ELR (cell line): ENCODE data around the gene VPS37B.

Experiments
- DNase-seq: peaks from one replicate; pipeline ENCODE4 v3.0.0-alpha.2; 2015; ENCODE audit warnings: low read depth

The VPS37B gene

GRCh38 chr12:122895704-122896636 lies at the start of gene VPS37B:
TSS of gene VPS37B (minus strand) at chr12:122896124. CDS start at chr12:122896062, 62 bp downstream.
- peak; percentile 88 for DNase-seq

DNA sequence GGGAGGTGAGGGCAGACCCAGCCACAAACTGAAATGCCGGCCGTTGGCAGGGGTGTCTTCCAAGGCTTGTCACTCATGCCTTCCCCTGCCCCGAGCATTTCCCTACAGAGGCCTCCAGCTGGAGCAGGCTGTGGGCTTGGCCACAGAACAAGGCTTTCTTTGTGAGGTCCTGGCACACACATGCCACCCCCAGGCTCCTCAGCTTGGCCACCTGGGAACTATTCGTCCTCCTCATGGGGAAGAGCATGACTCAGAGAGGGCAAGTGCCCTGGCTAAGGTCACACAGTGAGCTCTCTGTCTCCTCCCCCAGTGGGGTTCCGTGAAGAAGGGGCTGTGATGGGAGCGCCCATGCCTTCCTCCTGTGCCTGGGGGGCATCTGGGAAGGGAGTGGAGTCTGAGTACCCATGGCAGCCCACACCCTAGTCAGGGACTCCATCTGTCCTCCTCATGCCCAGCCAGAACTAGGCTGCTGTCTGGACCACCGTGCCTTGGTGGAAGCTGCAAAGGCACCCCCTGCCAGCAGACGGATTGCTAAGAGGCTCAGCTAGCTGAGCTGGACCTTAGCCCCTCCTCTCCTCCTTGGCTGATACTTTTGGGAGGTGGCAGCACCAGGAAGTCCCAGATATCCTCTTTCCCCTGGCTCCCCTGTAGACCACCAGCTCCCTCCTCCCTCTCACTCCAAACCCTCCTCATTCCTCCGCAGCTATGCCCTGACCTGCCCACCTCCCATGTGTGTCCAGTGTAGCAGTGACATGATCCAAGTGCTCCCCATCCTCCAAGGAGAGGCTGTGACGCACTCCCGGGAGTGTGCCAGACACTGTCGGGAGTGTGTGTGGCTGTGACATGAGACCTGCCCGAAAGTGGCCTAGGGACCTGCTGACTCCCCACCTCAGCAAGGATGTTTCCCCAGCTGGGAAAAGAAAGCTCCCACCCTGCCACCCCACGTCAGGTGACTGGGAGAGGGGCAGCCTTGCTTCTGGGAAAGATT lies 49.0 kb upstream of the VPS37B start:
- peak; percentile 78 for DNase-seq

DNA sequence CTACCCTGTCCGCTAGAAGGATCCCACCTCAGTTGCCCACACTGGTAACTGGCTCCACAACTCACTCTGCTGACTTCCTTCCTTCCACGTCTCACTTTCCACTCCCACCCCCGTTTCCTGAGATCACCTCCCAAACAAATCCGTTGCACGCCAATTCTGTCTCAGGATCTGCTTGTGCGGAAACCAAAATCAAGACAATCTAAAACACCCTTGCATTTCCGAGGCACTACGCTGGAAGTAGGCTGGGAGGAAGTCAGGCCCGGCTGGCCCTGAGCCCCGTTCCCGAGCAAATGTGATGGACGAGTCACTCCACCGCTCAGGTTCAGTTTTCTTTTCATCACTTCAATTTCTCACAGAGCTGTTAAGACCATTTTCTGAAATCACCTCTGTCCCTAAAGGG lies 47.3 kb upstream of the VPS37B start:
- DNase-seq = peak; percentile 50

DNA sequence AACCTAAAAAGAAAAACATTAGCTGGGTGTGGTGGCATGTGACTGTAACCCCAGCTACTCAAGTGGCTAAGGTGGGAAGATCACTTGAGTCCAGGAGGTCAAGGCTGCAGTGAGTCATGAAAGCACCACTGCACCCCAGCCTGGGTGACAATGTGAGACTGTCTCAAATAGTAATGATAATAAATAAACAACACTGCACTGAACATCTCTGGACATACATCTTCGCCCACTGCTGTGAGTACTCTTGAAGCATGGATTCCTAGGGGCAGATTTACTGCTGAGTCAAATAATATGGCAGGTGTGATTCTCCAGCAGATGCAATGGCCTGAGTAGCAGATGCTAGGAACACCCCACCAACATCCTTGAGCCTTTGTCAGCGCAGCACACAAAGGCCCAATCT lies 46.7 kb upstream of the VPS37B start:
- DNase-seq = peak; percentile 50

GRCh38 chr12:122941351-122941750 lies 45.4 kb upstream of the VPS37B start:
- peak; percentile 48 for DNase-seq

DNA sequence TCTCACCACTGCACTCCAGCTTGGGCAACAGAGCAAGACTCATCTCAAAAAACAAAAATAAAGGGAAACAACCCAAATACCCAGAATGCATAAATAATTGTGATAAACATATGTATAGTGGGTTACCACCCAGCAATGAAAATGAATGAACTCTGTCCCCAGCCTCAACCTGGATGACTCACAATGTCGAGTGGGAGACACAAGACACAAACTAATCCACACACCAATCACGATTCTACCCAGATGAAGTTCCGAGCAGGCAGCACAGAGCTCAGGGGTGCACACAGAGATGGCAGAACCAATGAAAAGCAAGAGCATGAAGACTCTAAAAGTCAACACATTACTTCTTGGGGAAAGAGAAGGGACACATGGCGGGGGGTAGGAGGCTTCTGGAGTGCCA lies 43.2 kb upstream of the VPS37B start:
- no peak for DNase-seq

DNA sequence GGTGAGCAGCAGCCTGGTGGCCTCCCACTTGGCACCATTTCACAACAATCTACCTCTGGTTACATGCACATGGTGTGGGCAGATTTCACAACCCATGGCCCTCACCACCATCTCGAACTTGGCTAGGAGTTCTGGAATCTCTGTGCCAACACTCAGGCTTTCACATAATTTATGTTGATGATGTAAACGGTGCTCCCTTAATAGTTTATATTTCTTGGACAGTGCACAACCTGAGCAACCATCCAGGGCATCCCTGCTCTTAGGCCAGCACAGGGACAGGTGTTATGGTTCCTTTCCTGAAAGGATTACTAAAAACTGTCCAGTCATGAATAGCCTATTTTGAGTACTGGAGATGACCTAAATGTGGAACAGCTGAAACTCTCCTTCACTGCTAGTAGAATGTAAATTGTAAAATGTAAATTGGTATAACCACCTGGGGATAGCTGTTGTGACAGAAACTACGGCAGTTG lies 41.7 kb upstream of the VPS37B start:
- DNase-seq = no peak

DNA sequence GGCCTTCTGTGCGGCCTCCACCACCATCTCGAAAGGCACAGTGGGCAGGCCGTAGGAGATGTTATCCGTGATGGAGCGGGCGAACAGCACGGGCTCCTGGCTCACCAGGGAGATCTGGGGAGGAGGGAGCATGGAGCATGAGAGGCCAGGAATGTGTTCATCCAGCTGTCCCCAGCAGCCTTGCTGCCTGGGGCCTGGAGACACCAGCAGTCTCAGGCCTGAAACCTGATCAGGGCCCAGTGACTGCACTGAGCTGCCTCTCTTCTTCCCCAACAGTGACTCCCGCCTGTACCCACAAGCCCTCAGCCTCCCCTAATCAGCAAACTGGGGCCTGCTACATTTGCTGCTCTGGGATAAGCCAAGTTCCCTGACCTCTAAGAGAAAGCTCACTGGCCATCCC lies 39.4 kb upstream of the VPS37B start:
- no peak for DNase-seq

DNA sequence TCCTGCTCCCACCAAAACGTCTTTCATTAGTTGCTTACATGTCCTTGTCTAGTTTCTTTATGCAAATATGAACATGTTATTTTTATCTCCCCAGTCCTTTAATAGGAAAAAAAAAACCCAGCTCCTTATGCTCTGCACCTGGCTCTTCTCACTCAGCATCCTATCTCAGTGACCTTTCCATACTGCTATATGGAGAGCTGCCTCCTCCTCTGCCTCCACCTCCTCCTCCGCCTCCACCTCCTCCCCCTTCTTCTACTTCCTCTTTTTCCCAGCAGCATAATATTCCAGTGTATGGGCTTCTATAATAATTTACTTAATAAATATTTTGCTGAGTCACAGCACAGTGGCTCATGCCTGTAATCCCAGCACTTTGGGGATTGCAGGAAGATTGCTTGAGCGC lies 38.8 kb upstream of the VPS37B start:
- DNase-seq = no peak

DNA sequence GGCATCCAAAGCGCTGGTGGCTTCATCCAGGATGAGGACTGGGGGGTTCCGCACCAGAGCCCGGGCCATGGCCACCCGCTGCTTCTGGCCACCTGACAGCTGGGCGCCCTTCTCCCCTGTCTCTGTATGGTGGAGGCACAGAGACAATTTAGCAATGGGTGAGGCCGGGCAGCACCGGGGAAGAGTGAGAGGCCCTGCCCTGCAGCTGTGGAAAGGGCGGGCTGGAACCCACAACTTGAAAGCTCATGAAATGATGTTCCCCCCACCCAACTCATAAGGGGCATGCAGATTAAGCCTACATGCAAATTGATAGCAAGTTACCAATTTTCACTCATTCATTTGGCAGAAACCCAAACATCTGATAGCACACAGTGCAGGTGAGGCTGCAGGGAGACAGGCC lies 36.3 kb upstream of the VPS37B start:
- DNase-seq = no peak

GRCh38 chr12:122929812-122930211 lies 33.9 kb upstream of the VPS37B start:
- no peak for DNase-seq

- no peak for DNase-seq
These were observed 33.2 kb upstream of the VPS37B start for GRCh38 chr12:122929148-122929538.

- no peak for DNase-seq
These were observed 32.7 kb upstream of the VPS37B start for GRCh38 chr12:122928404-122929147.

- no peak for DNase-seq
These were observed 32.0 kb upstream of the VPS37B start for GRCh38 chr12:122927756-122928403.

DNA sequence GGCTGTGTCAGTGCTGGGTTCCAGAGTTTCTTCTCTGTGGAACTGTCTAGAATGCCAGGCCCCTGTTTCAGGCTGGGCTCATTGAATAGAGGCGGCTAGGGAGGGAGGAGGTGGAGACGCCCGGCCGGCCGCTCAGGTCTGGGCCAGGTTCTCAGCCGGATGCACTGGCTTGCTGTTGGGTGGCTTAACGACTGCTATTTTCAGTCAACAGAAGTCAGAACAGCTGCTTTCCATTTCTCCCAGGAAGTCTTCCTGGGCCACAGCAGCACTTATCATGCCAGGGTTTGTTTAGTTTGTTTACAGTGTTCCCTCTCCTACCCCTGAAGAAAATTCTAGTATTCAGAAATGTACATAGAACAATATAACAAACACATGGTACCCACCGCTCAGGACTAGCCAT lies 26.0 kb upstream of the VPS37B start:
- no peak for DNase-seq

- no peak for DNase-seq
These were observed 24.8 kb upstream of the VPS37B start for GRCh38 chr12:122920687-122921086.

DNA sequence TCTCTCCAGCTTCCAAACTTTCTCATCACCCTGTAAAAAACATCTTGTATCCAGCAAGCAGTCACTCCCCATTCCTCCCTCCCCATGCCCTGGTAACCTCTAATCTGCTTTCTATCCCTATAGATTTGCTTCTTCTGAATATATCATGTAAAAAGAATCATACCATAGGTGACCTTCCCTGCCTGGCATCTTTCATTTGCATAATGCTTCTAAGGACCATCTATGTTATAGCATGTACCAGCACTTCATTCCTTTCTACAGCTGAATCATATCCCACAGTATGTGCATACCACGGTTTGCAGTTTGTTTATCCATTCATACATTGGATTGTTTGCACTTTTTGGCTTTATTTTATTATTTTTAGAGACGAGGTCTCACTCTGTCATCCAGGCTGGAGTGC lies 22.9 kb upstream of the VPS37B start:
- DNase-seq = no peak

GRCh38 chr12:122917507-122918121 lies 21.7 kb upstream of the VPS37B start:
- peak; percentile 62 for DNase-seq

- no peak for DNase-seq
These were observed 13.7 kb upstream of the VPS37B start for GRCh38 chr12:122909442-122910288.

DNA sequence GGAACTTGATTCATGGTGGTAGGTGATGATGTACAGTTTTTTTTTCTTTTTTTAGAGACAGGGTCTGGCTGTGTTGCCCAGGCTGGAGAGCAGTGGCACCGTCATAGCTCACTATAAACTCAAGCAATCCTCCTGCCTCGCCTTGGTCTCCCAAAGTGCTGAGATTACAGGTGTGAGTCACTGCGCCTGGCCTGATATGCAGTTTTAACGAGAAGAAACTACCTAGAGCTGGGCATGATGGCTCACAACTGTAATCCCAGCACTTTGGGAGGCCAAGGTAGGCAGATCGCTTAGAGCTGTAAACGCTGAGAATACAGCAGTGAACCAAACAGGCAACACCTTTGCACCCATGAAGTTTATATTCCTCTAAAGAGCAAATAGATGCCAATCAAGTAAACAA lies 13.0 kb upstream of the VPS37B start:
- no peak for DNase-seq
